Activated naive CD4-positive, alpha-beta T cell treated with anti-CD3 and anti-CD28 coated beads, Interleukin-2, amount 50 U/mL, for 16 hours (primary cell): ENCODE data around the gene RDH14.

Experiments used
- DNase-seq: peaks from one replicate; pipeline ENCODE4 v3.0.0-alpha.2; 2020

The RDH14 gene

DNA sequence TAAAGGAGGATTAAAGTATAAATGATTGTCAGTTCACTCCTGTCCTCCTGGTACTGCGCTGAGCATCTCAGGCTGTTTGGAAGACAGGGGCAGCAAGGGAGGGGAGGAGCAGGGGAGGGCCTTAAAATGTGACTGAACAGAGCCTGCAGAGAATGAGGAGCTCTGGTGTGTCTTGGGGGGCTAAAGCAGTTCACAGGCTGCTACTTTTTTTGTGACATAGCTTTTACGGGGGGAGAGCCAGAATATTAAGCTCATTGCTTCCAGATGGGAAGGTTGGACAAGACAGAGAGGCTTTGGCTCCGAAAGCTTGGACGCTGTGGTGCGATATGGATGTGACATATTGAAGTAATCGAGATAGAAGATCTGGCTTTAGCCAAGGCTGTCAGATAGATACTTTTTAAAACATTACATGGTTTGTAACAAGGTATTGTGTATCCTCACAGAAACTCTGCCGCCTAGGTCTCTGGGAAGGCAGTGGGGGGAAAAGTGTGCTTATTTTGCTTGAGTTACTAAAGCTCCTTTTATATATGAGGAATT, 40.5 kb downstream of the RDH14 start:
- no peak for DNase-seq

DNA sequence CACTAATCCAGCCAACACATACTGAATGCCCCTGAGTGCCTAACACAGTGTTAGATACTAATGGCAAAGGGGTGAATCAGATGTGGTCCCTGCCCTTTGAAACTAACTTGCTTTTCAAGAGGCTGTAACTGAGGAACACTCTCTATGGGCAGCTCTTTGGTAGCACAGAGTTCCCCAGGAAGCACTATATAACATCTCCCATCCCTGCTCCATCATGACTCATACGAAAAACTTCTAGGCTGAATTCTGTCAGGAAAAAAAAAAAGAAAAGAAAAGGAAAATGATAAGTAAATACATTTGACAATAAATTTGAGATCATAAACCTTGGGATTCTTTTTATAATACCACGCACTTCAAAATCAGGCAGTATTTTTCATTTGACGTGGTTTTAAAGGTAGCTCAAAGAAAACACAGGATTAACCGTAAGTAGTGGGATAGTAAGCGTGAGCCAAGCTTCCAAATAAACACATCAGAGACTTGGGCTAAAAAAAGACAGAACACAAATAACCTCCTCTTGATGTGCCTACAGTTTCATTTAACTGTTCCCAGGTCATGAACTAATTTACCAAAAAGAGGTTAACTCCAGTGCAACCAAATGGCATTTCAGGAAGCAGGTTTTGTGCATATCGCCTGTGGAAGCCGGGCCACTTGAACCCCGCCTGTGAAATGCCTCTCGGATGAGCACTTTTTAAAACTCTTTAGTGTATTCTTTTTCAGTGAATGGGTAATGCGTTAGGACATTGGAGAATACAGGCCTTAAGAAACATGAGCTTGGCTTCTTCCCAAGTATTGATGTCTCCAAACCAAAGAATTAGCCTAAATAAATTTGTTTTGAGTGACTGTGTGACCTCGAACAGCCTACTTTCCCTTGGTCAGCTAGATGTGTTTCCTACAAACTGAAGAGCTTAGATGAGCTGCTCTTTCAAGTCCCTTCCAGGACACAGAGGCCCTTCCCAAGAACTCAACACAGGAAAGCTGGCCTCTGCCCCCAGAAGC, 42.0 kb downstream of the RDH14 start:
- DNase-seq: no peak

DNA sequence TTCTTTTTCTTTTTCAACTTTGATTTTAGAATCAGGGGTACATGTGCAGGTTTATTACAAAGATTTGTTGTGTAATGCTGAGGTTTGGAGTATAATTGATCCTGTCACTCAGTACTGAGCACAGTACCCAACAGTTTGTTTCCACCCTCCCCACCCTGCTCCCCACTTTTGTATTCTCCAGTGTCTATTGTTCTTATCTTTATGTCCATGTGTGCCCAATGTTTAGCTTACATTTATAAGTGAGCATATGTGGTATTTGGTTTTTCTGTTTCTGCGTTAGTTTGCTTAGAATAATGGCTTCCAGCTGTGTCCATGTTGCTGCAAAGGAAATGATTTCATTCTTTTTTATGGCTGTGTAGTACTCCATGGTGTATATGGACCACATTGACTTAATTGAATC, 43.1 kb downstream of the RDH14 start:
- no peak for DNase-seq

DNA sequence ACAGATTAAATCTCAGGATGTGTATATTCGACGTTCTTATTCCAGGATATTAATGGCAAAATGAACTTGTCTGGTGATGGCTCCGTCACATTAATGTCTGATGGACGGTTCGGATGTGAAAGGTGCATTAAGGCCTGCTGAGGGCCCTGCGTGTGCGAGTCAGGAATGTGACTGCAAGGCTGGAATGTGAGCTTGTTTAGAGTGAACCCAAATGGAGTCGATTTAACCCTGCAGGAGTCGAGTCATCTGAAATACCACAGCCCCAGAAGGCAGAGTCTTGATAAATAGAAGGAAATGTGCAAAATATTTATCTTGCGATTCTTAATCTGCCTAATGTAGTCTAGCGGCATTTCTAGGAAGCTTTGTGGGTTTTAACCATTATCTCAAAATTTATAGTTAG, 44.3 kb downstream of the RDH14 start:
- DNase-seq: no peak

DNA sequence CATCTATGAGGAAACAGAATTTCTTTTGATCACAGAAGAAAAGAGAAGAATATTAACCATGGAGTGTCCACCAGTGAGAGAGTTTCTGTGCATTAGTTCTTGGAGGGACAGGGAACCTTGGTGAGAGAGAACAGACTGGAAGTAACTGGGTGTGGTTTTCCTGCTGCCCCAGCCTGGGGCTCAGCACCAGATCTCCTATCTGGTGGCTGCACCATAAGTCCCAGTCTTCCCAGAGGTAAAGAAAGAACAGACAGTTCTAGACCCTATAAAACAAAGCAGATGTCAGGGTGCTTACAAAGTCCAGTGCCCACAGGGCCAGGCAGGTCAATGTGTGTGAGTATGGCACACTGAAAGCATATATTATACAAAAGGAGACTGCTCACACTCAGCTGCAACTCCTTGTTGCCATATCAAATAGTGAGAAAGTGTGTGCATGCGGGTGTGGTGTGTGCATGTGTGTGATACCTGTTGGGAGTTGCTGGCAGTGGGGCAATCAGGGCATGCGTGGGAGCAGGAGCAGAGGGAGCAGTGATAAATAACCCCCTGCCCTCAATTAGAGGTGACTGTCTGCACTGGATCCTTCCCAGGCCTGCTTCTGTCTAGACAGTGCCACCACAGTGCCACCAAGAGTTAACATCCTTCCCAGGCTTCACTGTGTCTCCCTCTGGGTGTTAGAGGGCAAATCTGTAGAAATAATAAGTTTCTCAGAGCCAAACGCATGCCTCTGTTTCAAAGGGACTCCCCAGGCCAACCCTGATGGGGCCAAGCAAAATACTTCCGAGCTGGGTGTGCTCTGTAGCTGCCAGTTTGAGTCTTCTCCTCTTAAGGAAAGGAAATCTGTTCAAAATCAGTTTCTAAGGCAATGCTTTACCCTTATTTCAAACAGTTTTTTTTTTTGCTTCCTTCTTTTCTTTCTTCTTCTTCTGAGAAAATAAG, 45.7 kb downstream of the RDH14 start:
- DNase-seq: no peak

DNA sequence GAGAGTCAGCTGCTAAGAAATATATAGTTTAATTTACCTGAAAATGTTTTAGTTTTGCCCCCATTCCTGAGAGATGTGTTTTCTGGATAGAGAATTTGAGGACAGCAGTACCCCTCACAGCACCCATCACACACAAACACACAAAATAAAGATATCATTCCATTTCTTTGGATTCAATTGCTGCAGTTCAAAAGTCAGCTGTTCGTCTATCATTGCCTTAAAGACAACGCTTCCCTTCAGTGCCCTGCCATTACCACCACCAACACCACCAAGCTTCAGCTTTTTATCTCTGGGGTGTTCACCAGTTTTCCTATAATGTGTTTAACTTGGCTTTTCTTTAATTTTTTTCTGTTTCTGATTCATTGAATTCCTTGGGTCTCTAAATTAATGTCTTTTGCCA, 49.7 kb downstream of the RDH14 start:
- no peak for DNase-seq

DNA sequence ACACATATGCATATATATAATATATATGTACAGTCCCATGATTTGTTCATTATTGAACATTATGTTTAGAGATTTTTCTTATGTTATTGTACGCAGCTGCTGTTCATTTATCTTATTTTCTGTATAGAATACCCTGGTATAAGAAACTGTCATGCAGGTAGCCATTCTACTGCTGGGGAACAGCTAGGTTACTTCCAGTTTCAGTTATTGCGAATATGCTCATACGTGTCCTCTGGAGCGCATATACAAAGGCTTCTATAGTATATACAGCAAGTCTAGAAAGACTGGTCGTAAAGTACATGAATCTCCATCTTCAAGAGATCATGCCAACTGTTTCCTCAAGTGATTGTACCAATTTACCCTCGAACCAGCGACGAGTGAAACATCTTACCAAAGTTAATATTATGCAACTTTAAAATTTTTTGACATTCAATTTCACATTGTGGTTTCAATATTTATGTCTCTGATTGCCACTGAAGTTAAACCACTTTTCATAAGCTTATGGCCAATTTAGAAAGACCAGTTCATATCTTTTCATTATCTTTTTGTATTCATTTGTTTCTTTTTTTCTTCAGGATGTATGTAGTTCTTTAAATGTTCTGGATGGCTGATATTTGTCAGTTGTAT, 53.5 kb downstream of the RDH14 start:
- DNase-seq: no peak

DNA sequence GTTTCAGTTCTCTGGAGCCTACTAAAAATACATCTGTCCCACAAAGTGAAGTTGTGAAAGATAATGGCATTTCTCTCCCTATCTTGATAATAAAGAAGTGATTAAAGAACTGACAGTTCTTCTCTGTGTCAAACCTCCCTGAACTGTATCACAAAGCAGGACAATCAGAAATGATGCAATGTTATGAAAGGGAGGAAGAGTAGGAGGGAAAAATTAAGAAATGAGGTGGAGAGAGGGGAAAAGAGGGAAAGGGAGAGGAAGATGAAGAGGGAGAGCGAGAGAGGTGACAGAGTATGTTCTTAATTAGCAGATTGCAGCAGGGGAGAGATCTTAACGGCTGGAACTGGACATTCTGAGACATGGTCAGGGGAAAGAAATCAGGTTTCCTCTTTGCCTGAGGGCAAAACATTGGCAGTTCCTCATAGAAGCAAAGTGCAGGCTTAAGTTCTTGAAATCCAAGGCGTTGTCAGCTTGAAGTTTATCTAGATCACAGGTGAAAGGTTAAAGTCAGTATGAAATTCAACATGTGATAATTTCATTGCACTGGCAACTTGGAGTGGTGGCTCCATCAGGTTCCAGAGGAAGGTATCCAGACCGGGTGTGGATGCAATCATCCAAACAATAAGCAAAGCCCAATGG, 54.6 kb downstream of the RDH14 start:
- no peak for DNase-seq
